Kidney (tissue), 14 donors: ENCODE measurements around the gene KATNAL1. TPM values are rescaled to one million over a fixed set of nuclear protein-coding genes. Genes with fewer than 3 reads are reported as not detected.

Experiments used
- DNase-seq, 5 donors: peaks; one replicate each; pipeline ENCODE4 v3.0.0-alpha.2; 2013 to 2020
- FAIRE-seq: peaks from 2 replicates; lab custom pipeline; 2012; peaks lifted over from hg19 to GRCh38; lab: Jason Lieb, UNC
- H3K27ac ChIP-seq, 2 donors: one replicate each; pipeline ENCODE4 v1.7.0; 2013; ENCODE audit warnings: low read depth in 2 of 2, low read length in 2 of 2, inconsistent platforms in 1 of 2
- H3K27me3 ChIP-seq: one replicate; pipeline ENCODE4 v1.7.1; 2013; ENCODE audit warnings: low read length, inconsistent platforms; ENCODE audit not compliant: control insufficient read depth, insufficient read depth
- H3K36me3 ChIP-seq, 3 donors: one replicate each; pipeline versions ENCODE4 v1.7.0 to v1.7.1; 2013; ENCODE audit warnings: low read length in 3 of 3, control low read depth in 1 of 3, inconsistent platforms in 1 of 3; ENCODE audit not compliant: insufficient read depth in 3 of 3, control insufficient read depth in 2 of 3
- H3K4me1 ChIP-seq, 3 donors: one replicate each; pipeline versions ENCODE4 v1.7.0 to v1.7.1; 2013; ENCODE audit warnings: low read length in 3 of 3, inconsistent platforms in 1 of 3, low read depth in 1 of 3; ENCODE audit not compliant: control insufficient read depth in 2 of 3, insufficient read depth in 2 of 3
- H3K4me3 ChIP-seq, 3 donors: one replicate each; pipeline versions ENCODE4 v1.7.0 to v1.8.1; 2013; ENCODE audit warnings: low read length in 3 of 3, control low read depth in 1 of 3, inconsistent platforms in 1 of 3
- H3K9ac ChIP-seq, 3 donors: one replicate each; pipeline versions ENCODE4 v1.7.0 to v1.7.1; 2013; ENCODE audit warnings: low read length in 3 of 3, control low read depth in 1 of 3, inconsistent platforms in 1 of 3
- H3K9me3 ChIP-seq, 3 donors: one replicate each; pipeline versions ENCODE4 v1.7.0 to v1.7.1; 2013; ENCODE audit warnings: low read length in 3 of 3, control low read depth in 1 of 3, inconsistent platforms in 1 of 3; ENCODE audit not compliant: control insufficient read depth in 2 of 3, insufficient read depth in 1 of 3
- CTCF ChIP-seq: IDR thresholded peaks from 3 replicates; pipeline ENCODE4 v1.5.1; 2012; ENCODE audit warnings: mild to moderate bottlenecking, moderate library complexity, borderline replicate concordance; ENCODE audit not compliant: insufficient read depth; ENCODE audit errors: extremely low read depth
- intact Hi-C: fragments of 100-400 bp; cut with DNase I; formaldehyde crosslinking; loops from one replicate; pipeline ENCODE4 v1.11.1; 2022
- polyA plus RNA-seq: library from polyadenylated mRNA; stranded (reverse); fragments of 350-450 nt; fragmentation: Illumina TruSeq; extraction: RNeasy Lipid Tissue Mini Kit (QIAGEN cat#74804); gene quantifications from one replicate; pipeline ENCODE4 v1.2.3, GENCODE V29; 2014; ENCODE audit warnings: low read depth, low replicate concordance; ENCODE audit not compliant: insufficient read depth
- total RNA-seq: library from RNA; stranded (reverse); fragmentation: NEBNext Ultra II Directional; extraction: Animal tissue kit (Norgen Biotek cat#: 25700); gene quantifications from one replicate; pipeline ENCODE4 v1.2.1, GENCODE V29; 2021
- donor health status: control.
- donor health status: control.
- donor health status: control.
- donor health status: control.
- donor health status: control.
- donor health status: DM: yes; HTN: yes; CAD: no.
- donor health status: Normal renal cell carcinoma (clear cell type).

Gene KATNAL1
- total and polyA plus RNA-seq, 2 donors from 2014 or later, result 2.5 to 21.8 TPM

GRCh38 chr13:30158774-30159445 lies 148.4 kb downstream of the KATNAL1 start:
- FAIRE-seq (no peak), DNase-seq (no peak)
- H3K4me3 ChIP-seq, result no peak overlapping the region
- H3K9me3 ChIP-seq, result no peaks in the 10 kb centered on the region
- H3K27me3 ChIP-seq, result no peaks in the 10 kb centered on the region
- no peak overlapping the region for H3K9ac ChIP-seq
- H3K27ac ChIP-seq, result no peak overlapping the region
- peak; percentile 34 for TF ChIP-seq CTCF
- H3K36me3 ChIP-seq, result no peaks in the 10 kb centered on the region
- no peaks in the 10 kb centered on the region for H3K4me1 ChIP-seq
- intact Hi-C loops, result no loop called here

GRCh38 chr13:30157616-30157993 lies 149.7 kb downstream of the KATNAL1 start:
- no peak for FAIRE-seq
- Histone ChIP-seq H3K4me3 (no peak overlapping the region), H3K27me3 (no peaks in the 10 kb centered on the region), H3K4me1 (no peaks in the 10 kb centered on the region), H3K27ac (no peak overlapping the region), H3K9ac (no peak overlapping the region), H3K9me3 (no peaks in the 10 kb centered on the region), H3K36me3 (no peaks in the 10 kb centered on the region)
- no peak for DNase-seq
- intact Hi-C loops, result no loop called here
- TF ChIP-seq CTCF, result no peak

- Histone ChIP-seq H3K36me3 (no peaks in the 10 kb centered on the region), H3K4me3 (no peak overlapping the region), H3K27me3 (no peaks in the 10 kb centered on the region), H3K27ac (no peak overlapping the region), H3K9ac (no peak overlapping the region), H3K9me3 (no peaks in the 10 kb centered on the region), H3K4me1 (no peaks in the 10 kb centered on the region)
- TF ChIP-seq CTCF, result no peak
- DNase-seq (no peak), FAIRE-seq (no peak)
- intact Hi-C loops, result no loop called here
Observed at GRCh38 chr13:30156826-30157615, 150.3 kb downstream of the KATNAL1 start.
